ENCODE results near the gene MAN2A2.
A peak's percentile ranks its signal among the peaks of the same experiment; 100 is the strongest.
"Not testable (repeated sequence)": the region's sequence is repeated elsewhere in the genome, so short reads cannot be mapped to it uniquely, and the experiment has no call there.

Gene MAN2A2

DNA sequence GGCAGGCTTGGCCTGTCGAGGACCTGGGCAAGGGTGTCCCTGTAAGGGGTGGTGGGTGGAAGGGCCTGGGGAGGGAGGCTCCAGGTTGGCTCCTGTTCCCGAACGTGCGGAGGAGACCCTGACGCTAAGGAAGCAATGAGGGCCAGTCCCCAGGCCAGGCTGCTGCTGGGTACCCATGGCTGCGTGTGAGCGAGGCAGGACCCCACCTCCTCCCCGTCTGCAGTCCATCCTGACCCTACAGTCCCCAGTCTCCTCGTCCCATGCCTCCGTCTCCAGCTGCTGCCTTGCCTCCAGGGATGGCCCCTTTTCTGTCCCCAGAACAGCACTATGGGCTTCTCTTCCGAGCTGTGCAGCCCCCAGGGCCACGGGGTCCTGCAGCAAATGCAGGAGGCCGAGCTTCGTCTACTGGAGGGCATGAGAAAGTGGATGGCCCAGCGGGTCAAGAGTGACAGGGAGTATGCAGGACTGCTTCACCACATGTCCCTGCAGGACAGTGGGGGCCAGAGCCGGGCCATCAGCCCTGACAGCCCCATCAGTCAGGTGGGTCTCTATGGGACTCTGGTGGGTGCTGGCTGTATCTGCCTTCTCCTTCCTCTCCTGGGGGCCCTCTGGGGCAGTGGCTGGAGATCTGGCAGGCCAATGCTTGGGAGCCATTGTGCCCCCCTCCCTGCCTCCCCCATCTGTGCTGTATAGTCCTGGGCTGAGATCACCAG lies 18.2 kb upstream of the MAN2A2 start:
- no peak for DNase-seq

DNA sequence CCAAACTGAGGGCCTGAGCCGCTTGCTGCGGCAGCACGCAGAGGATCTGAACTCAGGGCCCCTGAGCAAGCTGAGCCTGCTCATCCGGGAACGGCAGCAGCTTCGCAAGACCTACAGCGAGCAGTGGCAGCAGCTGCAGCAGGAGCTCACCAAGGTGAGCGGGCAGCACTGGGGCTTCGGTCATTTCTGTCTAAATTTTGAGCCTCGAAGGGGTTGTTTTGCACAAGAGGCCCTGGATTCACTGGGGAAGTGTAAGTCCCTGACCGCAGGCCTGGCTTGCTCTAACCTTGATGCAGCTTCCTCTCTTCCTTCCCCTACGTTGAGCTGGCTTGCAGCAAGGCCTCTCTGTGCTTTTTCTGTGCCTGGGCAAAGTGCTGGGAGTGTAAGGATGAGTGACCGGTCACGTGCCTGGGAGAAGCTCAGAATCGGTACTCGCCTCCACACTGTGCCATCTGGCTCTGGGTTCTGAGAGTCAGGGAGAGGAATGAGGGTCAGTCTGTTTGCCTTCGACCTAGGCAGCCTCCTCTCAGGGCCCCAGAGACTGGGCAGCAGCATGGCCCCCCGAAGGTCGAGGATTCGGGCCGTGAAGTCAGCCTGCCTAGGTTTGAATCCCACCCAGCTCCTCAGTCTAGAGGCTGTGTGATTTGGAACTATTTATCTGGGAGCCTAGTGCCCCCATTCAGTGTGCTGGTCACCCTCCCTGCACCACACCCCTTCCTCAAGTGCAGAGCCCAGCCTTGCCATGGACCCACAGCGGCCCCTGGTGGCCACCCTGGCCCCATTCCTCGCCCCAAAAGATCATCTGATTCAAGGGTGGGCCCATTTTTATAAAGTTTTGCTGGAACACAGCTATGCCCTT lies 17.4 kb upstream of the MAN2A2 start:
- DNase-seq, result peak; percentile 78

DNA sequence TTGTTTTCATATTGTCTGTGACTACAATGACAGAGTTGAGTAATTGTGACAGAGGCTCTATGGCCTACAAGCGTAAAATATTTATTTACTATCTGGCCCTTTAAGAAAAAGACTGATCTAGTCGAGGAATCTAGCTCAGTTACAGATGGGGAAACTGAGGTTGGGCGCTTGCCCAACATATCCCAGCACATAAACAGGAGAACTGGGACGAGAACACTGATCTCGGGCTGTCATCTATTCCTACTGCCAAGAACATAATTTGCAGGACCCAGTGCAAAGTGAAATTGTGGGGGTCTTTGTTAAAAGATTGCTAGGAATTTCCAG lies 16.8 kb upstream of the MAN2A2 start:
- DNase-seq, result no peak

DNA sequence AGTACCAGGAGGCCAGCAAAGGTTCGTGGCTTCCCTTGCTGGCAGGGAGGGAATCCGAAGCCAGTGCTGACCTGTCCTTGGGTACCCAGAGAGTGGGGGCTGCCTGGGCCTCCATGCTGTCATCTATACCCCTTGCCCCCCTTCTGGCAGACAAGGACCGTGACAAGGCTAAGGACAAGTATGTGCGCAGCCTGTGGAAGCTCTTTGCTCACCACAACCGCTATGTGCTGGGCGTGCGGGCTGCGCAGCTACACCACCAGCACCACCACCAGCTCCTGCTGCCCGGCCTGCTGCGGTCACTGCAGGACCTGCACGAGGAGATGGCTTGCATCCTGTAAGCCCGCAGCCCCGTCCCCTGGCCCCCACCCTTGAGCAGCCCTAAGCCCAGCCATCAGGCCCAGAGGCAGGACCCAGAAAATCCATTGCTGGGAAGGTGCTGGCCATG lies 16.0 kb upstream of the MAN2A2 start:
- no peak for DNase-seq

DNA sequence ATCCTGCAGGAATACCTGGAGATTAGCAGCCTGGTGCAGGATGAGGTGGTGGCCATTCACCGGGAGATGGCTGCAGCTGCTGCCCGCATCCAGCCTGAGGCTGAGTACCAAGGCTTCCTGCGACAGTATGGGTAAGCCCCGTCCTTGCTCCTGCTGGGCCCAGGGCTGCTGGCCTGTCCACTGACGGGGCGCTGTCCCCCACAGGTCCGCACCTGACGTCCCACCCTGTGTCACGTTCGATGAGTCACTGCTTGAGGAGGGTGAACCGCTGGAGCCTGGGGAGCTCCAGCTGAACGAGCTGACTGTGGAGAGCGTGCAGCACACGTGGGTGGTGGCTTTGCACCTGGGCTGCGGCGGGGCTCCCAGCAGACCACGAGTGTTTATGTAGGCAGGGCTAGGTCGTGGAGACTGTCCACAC lies 13.8 kb upstream of the MAN2A2 start:
- DNase-seq, result no peak

DNA sequence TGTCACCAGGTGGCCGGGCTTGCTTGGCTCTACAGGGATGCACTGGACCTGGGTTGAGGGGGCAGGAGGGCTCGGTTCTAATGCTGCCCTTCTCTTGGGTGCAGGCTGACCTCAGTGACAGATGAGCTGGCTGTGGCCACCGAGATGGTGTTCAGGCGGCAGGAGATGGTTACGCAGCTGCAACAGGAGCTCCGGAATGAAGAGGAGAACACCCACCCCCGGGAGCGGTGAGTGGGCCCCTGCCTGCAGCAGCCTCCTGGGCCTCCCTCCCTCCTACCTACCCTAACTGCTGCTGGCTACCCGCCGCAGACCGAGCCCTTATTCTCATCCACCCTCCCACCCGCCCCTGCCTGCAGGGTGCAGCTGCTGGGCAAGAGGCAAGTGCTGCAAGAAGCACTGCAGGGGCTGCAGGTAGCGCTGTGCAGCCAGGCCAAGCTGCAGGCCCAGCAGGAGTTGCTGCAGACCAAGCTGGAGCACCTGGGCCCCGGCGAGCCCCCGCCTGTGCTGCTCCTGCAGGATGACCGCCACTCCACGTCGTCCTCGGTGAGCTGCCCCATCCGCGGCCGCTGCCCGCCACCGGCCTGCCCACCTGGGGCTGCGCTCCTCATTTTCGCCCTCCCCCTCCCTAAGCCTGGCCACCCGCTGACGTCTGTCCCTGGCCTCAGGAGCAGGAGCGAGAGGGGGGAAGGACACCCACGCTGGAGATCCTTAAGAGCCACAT lies 13.2 kb upstream of the MAN2A2 start:
- DNase-seq, result no peak

DNA sequence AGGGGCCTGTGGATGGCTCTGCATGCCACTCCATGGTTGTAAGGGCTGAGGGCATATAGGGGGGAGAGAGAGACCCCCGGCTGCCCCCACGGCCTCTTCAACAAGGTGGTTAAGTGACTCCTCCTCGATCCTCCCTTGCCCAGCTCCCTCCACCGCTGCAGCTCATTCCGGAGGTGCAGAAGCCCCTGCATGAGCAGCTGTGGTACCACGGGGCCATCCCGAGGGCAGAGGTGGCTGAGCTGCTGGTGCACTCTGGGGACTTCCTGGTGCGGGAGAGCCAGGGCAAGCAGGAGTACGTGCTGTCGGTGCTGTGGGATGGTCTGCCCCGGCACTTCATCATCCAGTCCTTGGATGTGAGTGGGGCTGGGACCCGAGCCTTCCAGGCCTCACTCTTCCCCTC lies 12.3 kb upstream of the MAN2A2 start:
- no peak for DNase-seq

DNA sequence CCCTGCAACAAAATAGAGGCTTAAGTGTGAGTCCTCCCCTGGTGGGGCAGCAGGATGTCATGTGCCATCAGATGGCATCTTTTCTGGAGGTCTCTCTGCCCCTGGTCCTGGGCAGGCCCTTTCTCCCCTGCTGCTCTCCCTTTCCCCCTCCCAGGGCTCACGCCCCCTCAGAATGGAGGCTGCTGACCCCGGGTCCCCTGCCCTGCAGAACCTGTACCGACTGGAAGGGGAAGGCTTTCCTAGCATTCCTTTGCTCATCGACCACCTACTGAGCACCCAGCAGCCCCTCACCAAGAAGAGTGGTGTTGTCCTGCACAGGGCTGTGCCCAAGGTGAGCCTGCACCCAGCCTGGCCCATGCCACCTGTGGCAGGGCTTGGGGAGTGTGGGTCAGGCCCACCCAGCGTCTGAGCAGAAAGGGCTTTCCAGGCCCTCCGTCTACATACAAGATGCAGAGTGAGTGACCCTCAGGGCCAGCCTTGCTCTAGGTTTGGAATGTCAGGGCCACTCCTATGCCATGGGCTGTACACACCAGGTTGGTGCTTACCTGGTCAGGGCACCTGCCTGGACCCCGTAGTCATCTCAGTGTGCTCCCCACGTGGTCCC lies 11.7 kb upstream of the MAN2A2 start:
- no peak for DNase-seq

DNA sequence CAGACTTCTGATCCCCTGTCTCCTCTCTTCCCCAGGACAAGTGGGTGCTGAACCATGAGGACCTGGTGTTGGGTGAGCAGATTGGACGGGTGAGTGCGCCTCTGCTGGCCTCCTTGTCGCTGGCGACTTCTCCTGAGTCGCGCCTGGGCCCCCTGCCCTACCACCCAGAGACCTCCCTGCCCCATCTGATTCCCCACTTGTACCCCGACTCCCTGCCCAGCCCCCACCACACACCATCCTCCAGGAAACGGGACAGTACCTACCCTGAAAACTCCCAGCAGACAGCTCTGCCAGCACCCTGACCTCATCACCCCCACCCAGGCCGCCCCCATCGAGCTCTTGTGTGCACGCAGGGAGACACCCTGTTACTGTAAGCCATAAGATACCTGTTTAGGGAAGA lies 11.1 kb upstream of the MAN2A2 start:
- no peak for DNase-seq

DNA sequence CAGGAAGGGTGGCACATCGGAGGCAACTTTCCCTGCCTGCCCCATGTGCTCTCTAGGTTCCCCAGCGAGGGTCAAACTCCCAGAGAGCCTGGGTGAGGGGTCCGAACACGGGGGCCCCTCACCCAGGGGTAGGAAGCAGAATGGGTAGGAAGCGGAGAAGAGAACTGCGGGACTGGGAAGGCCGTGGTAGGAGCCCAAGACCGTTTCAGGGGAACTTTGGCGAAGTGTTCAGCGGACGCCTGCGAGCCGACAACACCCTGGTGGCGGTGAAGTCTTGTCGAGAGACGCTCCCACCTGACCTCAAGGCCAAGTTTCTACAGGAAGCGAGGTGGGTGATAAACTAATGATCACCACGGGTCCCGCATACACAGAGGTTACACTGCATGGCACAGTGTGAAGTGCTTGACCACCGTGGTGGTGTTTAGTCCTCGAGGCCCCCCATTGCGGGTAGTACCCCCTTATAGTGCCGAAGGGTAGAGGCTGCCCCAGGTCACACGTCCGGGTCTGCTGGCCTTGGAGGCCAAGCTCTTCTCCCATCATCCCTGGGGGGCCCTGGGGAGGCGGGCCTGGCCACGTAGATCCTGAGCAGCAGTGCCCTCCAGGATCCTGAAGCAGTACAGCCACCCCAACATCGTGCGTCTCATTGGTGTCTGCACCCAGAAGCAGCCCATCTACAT lies 10.5 kb upstream of the MAN2A2 start:
- no peak for DNase-seq

DNA sequence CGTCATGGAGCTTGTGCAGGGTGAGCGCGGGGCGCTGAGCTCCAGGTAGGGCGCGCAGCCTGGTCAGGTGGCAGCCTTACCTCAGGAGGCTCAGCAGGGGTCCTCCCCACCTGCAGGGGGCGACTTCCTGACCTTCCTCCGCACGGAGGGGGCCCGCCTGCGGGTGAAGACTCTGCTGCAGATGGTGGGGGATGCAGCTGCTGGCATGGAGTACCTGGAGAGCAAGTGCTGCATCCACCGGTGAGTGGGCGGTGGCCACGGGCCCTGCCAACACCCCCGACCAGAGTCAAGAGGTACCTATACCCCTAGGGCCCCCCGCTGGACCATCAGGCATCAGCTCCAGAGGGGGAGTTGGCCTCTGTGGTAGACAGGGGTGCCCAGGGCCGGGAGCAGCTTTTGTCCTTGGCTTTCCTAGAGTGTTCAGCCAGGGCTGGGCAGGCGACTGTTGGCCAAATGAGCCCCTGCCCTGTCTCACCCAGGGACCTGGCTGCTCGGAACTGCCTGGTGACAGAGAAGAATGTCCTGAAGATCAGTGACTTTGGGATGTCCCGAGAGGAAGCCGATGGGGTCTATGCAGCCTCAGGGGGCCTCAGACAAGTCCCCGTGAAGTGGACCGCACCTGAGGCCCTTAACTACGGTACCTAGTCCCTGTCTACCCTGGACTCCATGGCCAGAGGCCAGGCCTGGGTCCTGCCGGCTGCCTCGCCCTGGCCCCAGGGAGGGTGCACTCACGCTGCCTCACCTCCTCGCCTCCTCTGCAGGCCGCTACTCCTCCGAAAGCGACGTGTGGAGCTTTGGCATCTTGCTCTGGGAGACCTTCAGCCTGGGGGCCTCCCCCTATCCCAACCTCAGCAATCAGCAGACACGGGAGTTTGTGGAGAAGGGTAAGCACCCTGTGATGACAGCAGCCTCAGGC lies 9.7 kb upstream of the MAN2A2 start:
- DNase-seq, result no peak

DNA sequence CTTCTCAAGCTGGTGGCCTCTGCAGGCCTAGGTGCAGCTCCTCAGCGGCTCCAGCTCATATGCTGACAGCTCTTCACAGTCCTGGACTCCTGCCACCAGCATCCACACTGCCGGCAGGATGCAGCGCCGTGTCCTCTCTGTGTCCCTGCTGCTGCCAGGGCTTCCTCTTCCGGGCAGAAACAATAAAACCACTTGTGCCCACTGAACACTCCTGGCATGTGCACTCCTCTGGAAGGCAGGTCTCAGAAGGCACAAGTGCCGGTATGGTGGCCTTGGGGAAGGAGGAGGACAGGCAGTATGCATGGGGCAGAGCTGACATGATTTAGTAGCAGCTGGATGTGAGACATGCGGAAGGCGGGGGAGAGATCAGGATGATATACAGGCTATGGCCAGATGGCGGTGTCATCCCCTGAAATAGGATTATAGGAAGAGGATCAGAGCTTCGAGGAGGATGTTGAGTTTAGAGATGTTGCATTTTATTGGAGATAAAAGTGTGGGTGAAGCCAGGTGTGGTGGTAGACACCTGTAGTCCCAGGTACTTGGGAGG lies 7.5 kb upstream of the MAN2A2 start:
- DNase-seq, result no peak

DNA sequence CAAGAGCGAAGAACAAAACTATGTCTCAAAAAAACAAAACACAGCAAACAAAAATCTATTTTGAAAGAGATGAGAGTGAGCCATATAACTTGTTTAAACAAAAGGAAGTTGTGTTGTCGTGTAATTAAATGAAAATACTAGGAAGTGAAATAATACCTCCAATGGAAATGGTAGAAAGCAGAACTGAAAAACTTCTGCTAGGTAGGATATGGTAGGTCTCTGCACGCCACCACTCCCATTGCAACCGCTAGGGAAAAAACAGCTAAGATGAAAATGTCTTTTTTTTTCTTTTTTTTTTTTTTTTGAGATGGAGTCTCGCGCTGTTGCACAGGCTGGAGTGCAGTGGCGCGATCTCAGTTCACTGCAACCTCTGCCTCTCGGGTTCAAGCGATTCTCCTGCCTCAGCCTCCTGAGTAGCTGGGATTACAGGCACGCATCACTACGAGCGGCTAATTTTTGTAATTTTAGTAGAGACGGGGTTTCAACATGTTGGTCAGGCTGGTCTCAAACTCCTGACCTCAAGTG lies 5.9 kb upstream of the MAN2A2 start:
- DNase-seq, result not testable (repeated sequence)

DNA sequence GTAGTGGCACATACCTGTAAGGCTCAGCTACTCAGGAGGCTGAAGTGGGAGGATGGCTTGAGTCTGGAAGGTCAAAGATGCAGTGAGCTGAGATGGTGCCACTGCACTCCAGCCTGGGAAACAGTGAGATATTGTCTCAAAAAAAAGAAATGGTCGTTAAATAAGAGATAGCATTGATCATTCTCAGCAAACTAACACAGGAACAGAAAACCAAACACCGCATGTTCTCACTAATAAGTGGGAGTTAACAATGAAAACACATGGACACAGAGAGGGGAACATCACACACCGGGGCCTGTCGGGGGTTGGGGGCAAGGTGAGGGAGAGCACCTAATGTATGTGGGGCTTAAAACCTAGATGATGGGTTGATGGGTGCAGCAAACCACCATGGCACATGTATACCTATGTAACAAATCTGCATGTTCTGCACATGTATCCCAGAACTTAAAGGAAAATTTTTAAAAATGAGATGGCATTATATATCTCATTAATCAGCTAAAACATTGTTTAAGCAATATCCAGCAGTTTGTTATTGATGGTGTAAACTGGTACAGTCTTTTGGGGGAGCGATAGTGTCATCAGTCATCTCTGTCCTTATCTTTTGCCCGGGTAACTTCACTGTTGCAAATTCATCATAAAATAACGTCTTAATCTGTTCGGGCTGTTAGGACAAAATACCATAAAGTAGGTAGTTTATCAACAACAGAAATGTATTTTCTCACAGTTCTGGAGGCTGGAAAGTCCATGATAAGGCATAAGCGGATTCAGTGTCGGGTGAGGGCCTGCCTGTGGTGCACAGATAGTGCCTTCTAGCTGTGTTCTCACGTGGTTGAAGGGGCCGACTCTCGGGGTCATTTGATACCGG lies 1.7 kb upstream of the MAN2A2 start:
- no peak for DNase-seq

DNA sequence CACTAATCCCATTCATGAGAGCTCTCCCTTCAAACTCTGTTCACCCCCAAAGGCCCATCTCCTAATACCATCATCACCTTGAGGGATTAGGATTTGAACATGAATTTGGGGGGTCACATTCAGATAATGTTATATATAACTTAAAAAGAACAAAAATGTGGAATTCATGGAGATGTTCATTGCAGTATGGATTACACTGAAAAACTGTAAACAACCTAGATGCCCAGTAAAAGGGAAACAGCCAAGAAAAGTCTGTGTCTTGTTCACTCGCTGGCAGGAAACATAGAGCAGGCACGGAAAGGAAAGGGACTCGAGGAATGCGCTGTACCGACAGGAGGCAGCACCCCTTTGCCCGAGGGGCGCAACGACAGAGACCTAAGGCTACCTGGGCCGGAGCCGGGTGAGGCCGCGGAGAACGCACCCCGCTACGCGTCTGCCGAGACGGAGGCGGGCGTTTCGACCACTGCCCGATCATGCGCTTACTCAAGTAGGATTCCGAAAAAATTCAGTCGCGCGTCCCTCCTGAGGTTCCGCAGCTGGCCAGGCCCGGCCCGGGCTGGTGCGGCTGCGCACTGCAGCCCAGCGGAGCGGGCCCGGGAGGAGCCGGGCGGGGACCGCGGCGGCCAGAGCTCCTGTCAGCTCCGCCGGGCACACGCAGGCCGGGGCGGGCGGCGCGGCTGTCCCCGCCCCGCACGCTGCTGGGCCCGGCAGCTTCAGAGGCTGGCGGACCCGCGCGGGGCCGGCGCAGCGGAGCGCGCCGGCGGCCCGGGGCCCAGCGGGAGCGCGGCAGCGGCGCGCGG lies 862 bp upstream of the MAN2A2 start:
- peak; percentile 76 for DNase-seq

DNA sequence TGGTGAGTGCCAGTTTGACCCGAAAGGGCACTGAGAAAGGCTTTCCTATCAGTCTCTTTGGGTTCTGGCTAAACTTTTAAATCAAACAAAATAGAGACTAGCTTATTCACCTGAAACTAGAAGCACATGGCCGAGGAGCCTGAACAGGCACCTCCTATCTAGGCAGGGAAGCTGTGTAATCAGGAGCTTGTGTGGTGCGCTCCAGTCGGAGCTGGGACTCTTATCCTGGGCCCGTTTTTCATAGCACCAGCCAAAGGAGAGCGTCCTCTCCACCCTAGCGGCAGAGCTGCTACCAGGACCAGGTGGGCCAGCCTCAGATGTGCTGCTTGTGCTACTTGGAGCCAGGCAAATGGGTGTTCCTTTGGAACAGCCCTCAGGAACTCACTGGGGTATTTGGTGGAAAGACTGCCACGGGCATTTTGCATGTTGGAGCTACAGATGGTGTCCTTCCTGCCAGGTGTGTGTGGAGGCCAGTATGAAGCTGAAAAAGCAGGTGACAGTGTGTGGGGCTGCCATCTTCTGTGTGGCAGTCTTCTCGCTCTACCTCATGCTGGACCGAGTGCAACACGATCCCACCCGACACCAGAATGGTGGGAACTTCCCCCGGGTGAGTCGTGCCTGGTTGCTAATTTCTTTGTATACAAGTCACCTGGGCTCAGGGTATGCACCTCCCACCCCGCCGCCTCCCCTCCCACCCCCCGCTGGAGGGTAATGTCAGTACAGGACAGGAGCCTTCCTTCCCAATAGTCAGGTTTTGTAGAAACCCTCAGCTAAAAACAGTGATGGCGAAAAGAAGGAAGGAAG lies 833 bp downstream of the MAN2A2 start:
- DNase-seq, result no peak

DNA sequence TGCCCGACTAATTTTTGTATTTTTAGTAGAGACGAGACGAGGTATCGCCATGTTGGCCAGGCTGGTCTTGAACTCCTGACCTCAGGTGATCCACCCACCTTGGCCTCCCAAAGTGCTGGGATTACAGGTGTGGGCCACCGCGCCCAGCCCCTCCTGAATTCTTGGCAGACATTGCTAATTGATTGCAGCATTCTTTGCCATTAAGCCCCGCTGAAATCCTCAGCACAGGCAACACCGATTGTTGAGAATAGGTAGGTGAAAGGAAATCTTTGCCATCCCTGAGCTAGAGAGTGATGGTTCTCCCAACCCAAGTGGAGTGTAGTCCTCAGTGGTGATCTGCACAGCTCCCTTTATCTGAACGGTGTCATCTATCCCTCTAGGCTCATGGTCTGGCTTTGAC lies 1.6 kb downstream of the MAN2A2 start:
- DNase-seq, result no peak
